ENCODE data around the gene DCT. TPM values are rescaled to one million over a fixed set of nuclear protein-coding genes. Genes with fewer than 3 reads are reported as not detected.

Gene DCT
- total RNA-seq, 1 donor from 2014 or later, result not detected

GRCh38 chr13:94400874-94401273 is 78.6 kb downstream of the DCT start:
- H3K36me3 ChIP-seq (ENCODE audit: control insufficient read depth, insufficient read depth, low read length), result no peaks in the 10 kb centered on the region
- no peak for DNase-seq (ENCODE audit: low read depth)
- no peak for TF ChIP-seq CTCF (IDR thresholded peaks at IDR 0.05; ENCODE audit: insufficient read depth, low read length, severe bottlenecking)
- no peaks in the 10 kb centered on the region for H3K27me3 ChIP-seq (ENCODE audit: control insufficient read depth, insufficient read depth, low read length)
- no peak for FAIRE-seq
- no peak overlapping the region for H3K4me3 ChIP-seq (ENCODE audit: low read depth, low read length)

- no peak overlapping the region for H3K4me3 ChIP-seq (ENCODE audit: low read depth, low read length)
- FAIRE-seq, result no peak
- no peak for DNase-seq (ENCODE audit: low read depth)
- no peaks in the 10 kb centered on the region for H3K36me3 ChIP-seq (ENCODE audit: control insufficient read depth, insufficient read depth, low read length)
- TF ChIP-seq CTCF (IDR thresholded peaks at IDR 0.05; ENCODE audit: insufficient read depth, low read length, severe bottlenecking), result no peak
- no peaks in the 10 kb centered on the region for H3K27me3 ChIP-seq (ENCODE audit: control insufficient read depth, insufficient read depth, low read length)
Measured at GRCh38 chr13:94399812-94400211, 79.7 kb downstream of the DCT start.

- no peak for TF ChIP-seq CTCF (IDR thresholded peaks at IDR 0.05; ENCODE audit: insufficient read depth, low read length, severe bottlenecking)
- Histone ChIP-seq H3K4me3 (ENCODE audit: low read depth, low read length) (no peak overlapping the region), H3K36me3 (ENCODE audit: control insufficient read depth, insufficient read depth, low read length) (no peaks in the 10 kb centered on the region), H3K27me3 (ENCODE audit: control insufficient read depth, insufficient read depth, low read length) (no peaks in the 10 kb centered on the region)
- FAIRE-seq (no peak), DNase-seq (ENCODE audit: low read depth) (no peak)
Measured at GRCh38 chr13:94395860-94396259, 83.6 kb downstream of the DCT start.

- Histone ChIP-seq H3K27me3 (ENCODE audit: control insufficient read depth, insufficient read depth, low read length) (no peaks in the 10 kb centered on the region), H3K4me3 (ENCODE audit: low read depth, low read length) (no peak overlapping the region), H3K36me3 (ENCODE audit: control insufficient read depth, insufficient read depth, low read length) (no peaks in the 10 kb centered on the region)
- DNase-seq (ENCODE audit: low read depth) (no peak), FAIRE-seq (no peak)
- TF ChIP-seq CTCF (IDR thresholded peaks at IDR 0.05; ENCODE audit: insufficient read depth, low read length, severe bottlenecking), result no peak
Measured at GRCh38 chr13:94394723-94395122, 84.8 kb downstream of the DCT start.

- FAIRE-seq (no peak), DNase-seq (ENCODE audit: low read depth) (no peak)
- Histone ChIP-seq H3K4me3 (ENCODE audit: low read depth, low read length) (no peak overlapping the region), H3K36me3 (ENCODE audit: control insufficient read depth, insufficient read depth, low read length) (no peaks in the 10 kb centered on the region), H3K27me3 (ENCODE audit: control insufficient read depth, insufficient read depth, low read length) (no peaks in the 10 kb centered on the region)
- no peak for TF ChIP-seq CTCF (IDR thresholded peaks at IDR 0.05; ENCODE audit: insufficient read depth, low read length, severe bottlenecking)
Measured at GRCh38 chr13:94390881-94391280, 88.6 kb downstream of the DCT start.

- Histone ChIP-seq H3K4me3 (ENCODE audit: low read depth, low read length) (no peak overlapping the region), H3K36me3 (ENCODE audit: control insufficient read depth, insufficient read depth, low read length) (no peaks in the 10 kb centered on the region), H3K27me3 (ENCODE audit: control insufficient read depth, insufficient read depth, low read length) (no peaks in the 10 kb centered on the region)
- FAIRE-seq (no peak), DNase-seq (ENCODE audit: low read depth) (no peak)
- no peak for TF ChIP-seq CTCF (IDR thresholded peaks at IDR 0.05; ENCODE audit: insufficient read depth, low read length, severe bottlenecking)
Measured at GRCh38 chr13:94389604-94390351, 89.7 kb downstream of the DCT start.
